ENCODE results near the gene BAX.

Gene BAX

GRCh38 chr19:48977061-48977460 lies 22.4 kb downstream of the BAX start:
- DNase-seq (ENCODE audit: low read depth in 2 of 3, low spot score in 1 of 3), result no peak

GRCh38 chr19:48982280-48982679 lies 27.6 kb downstream of the BAX start:
- DNase-seq (ENCODE audit: low read depth in 2 of 3, low spot score in 1 of 3), result no peak

GRCh38 chr19:48985711-48986110 lies 31.0 kb downstream of the BAX start:
- DNase-seq (ENCODE audit: low read depth in 2 of 3, low spot score in 1 of 3), result no peak

GRCh38 chr19:48986211-48986610 lies 31.5 kb downstream of the BAX start:
- no peak for DNase-seq (ENCODE audit: low read depth in 2 of 3, low spot score in 1 of 3)

GRCh38 chr19:48987323-48987722 lies 32.6 kb downstream of the BAX start:
- no peak for DNase-seq (ENCODE audit: low read depth in 2 of 3, low spot score in 1 of 3)

GRCh38 chr19:48988286-48988685 lies 33.6 kb downstream of the BAX start:
- no peak for DNase-seq (ENCODE audit: low read depth in 2 of 3, low spot score in 1 of 3)

- no peak for DNase-seq (ENCODE audit: low read depth in 2 of 3, low spot score in 1 of 3)
Observed at GRCh38 chr19:48988860-48989259, 34.2 kb downstream of the BAX start.

GRCh38 chr19:48989701-48990291 lies 35.1 kb downstream of the BAX start:
- no peak for DNase-seq (ENCODE audit: low read depth in 2 of 3, low spot score in 1 of 3)

- DNase-seq (ENCODE audit: low read depth in 2 of 3, low spot score in 1 of 3), result no peak
Observed at GRCh38 chr19:48990400-48990799, 35.7 kb downstream of the BAX start.

GRCh38 chr19:48991011-48991609 lies 36.4 kb downstream of the BAX start:
- no peak for DNase-seq (ENCODE audit: low read depth in 2 of 3, low spot score in 1 of 3)

GRCh38 chr19:48991873-48992580 lies 37.4 kb downstream of the BAX start:
- DNase-seq (ENCODE audit: low read depth in 2 of 3, low spot score in 1 of 3), result no peak

- DNase-seq (ENCODE audit: low read depth in 2 of 3, low spot score in 1 of 3), result no peak
Observed at GRCh38 chr19:48992581-48993174, 38.0 kb downstream of the BAX start.

- peak; percentile 97 to 99 (median 99) for DNase-seq (ENCODE audit: low read depth in 2 of 3, low spot score in 1 of 3)
Observed at GRCh38 chr19:48993175-48994034, 38.7 kb downstream of the BAX start, which contains the start of the genes GYS1 and RUVBL2. GYS1 (minus strand) TSS chr19:48993309; CDS start chr19:48993112, 197 bp downstream. RUVBL2 (plus strand) TSS chr19:48993887; CDS start chr19:48993912, 25 bp downstream.

GRCh38 chr19:48994035-48994386 lies 39.3 kb downstream of the BAX start:
- no peak for DNase-seq (ENCODE audit: low read depth in 2 of 3, low spot score in 1 of 3)

GRCh38 chr19:48997972-48998371 lies 43.3 kb downstream of the BAX start:
- peak in 2 of 3 donors; percentile 54 to 60 for DNase-seq (ENCODE audit: low read depth in 2 of 3, low spot score in 1 of 3)

GRCh38 chr19:48999481-49000325 lies 45.0 kb downstream of the BAX start:
- DNase-seq (ENCODE audit: low read depth in 2 of 3, low spot score in 1 of 3), result peak; percentile 50 to 69 (median 67)

GRCh38 chr19:49004133-49004532 lies 49.5 kb downstream of the BAX start:
- DNase-seq (ENCODE audit: low read depth in 2 of 3, low spot score in 1 of 3), result no peak

- no peak for DNase-seq (ENCODE audit: low read depth in 2 of 3, low spot score in 1 of 3)
Observed at GRCh38 chr19:49004964-49005614, 50.4 kb downstream of the BAX start.

GRCh38 chr19:49006905-49007304 lies 52.2 kb downstream of the BAX start:
- DNase-seq (ENCODE audit: low read depth in 2 of 3, low spot score in 1 of 3), result no peak

- DNase-seq (ENCODE audit: low read depth in 2 of 3, low spot score in 1 of 3), result no peak
Observed at GRCh38 chr19:49009828-49010227, 55.2 kb downstream of the BAX start.

All from stimulated activated CD4-positive, alpha-beta T cell treated with anti-CD3 and anti-CD28 coated beads, Interleukin-12 subunit alpha, Interleukin-12 subunit beta, amount 100 ng/mL, for 48 hours (primary cell).